DOHH2 (cell line): ENCODE results near the gene CIT.

Experiments
- H3F3A ChIP-seq: fragments of 200-600 bp; sonication (generic), shearing (Covaris generic); 2 replicates; pipeline ENCODE4 v1.6.0; 2016; ENCODE audit warnings: antibody characterized with exemption, mild to moderate bottlenecking; ENCODE audit not compliant: control insufficient read depth, insufficient read depth
- H3K27ac ChIP-seq: fragments of 200-600 bp; sonication (generic); 2 replicates; pipeline ENCODE4 v1.5.1; 2014; ENCODE audit warnings: low read depth, mild to moderate bottlenecking, low read length, moderate library complexity
- H3K27me3 ChIP-seq: fragments of 200-600 bp; sonication (generic); 2 replicates; pipeline ENCODE4 v1.6.1; 2014; ENCODE audit warnings: mild to moderate bottlenecking, low read length, mixed read lengths; ENCODE audit not compliant: control insufficient read depth
- H3K36me3 ChIP-seq: fragments of 200-600 bp; sonication (generic); 2 replicates; pipeline ENCODE4 v1.6.1; 2014; ENCODE audit warnings: mild to moderate bottlenecking, low read length, moderate library complexity, mixed read lengths; ENCODE audit not compliant: control insufficient read depth
- H3K4me1 ChIP-seq: fragments of 200-600 bp; sonication (generic); 2 replicates; pipeline ENCODE4 v1.6.1; 2014; ENCODE audit warnings: mild to moderate bottlenecking, low read length, mixed read lengths; ENCODE audit not compliant: control insufficient read depth
- H3K4me2 ChIP-seq: fragments of 200-600 bp; sonication (generic); 2 replicates; pipeline ENCODE4 v1.6.0; 2014; ENCODE audit warnings: mild to moderate bottlenecking, low read length, moderate library complexity
- H3K4me3 ChIP-seq: fragments of 200-600 bp; sonication (generic); 2 replicates; pipeline ENCODE4 v1.5.1; 2014; ENCODE audit warnings: mild to moderate bottlenecking, low read length, mixed read lengths
- H3K79me2 ChIP-seq: fragments of 200-600 bp; sonication (generic); 2 replicates; pipeline ENCODE4 v1.6.1; 2014; ENCODE audit warnings: mild to moderate bottlenecking, low read length, mixed read lengths; ENCODE audit not compliant: control insufficient read depth
- H3K9me2 ChIP-seq: fragments of 200-600 bp; sonication (generic); replicated peaks from 2 replicates; pipeline ENCODE4 v1.6.1; 2014; ENCODE audit warnings: mild to moderate bottlenecking, low read length, mixed read lengths; ENCODE audit not compliant: control insufficient read depth
- H3K9me3 ChIP-seq: fragments of 200-600 bp; sonication (generic); 2 replicates; pipeline ENCODE4 v1.6.1; 2014; ENCODE audit warnings: antibody characterized with exemption, low read length, mixed read lengths; ENCODE audit not compliant: control insufficient read depth, insufficient read depth
- H4K20me1 ChIP-seq: fragments of 200-600 bp; sonication (generic); 2 replicates; pipeline ENCODE4 v1.6.0; 2014; ENCODE audit warnings: low read depth, mild to moderate bottlenecking, antibody characterized with exemption, low read length, moderate library complexity; ENCODE audit not compliant: control insufficient read depth, insufficient read depth
- CTCF ChIP-seq: fragments of 200-600 bp; sonication (generic); IDR thresholded peaks from one replicate; pipeline ENCODE4 v1.5.1; 2014; ENCODE audit warnings: antibody characterized with exemption, mild to moderate bottlenecking, low read depth, low read length; ENCODE audit not compliant: poor library complexity, severe bottlenecking
- EZH2phosphoT487 ChIP-seq: fragments of 200-600 bp; sonication (generic); IDR thresholded peaks from 2 replicates; pipeline ENCODE4 v1.6.1; 2017; ENCODE audit warnings: borderline replicate concordance, mild to moderate bottlenecking, antibody characterized with exemption, low read length, moderate library complexity, mixed read lengths

Gene CIT

GRCh38 chr12:119665164-119665929 lies 211.8 kb downstream of the CIT start:
- Histone ChIP-seq H3F3A (peaks cover 13% of the 10 kb centered on the region), H3K79me2 (peaks cover 25% of the 10 kb centered on the region), H3K36me3 (peaks cover 19% of the 10 kb centered on the region), H3K27ac (peak overlapping the region; percentile 95), H3K9me2 (no peaks in the 10 kb centered on the region), H3K9me3 (no peaks in the 10 kb centered on the region), H3K4me3 (peak overlapping the region; percentile 99; the same call in 1 of the 2 replicates), H3K4me2 (peak overlapping the region; percentile 90), H4K20me1 (0 out of 2 replicates have a peak, but pooled peaks cover 5% of the 10 kb centered on the region), H3K27me3 (no peaks in the 10 kb centered on the region), H3K4me1 (peaks cover 35% of the 10 kb centered on the region)
- TF ChIP-seq CTCF (no peak), EZH2phosphoT487 (no peak)

- Histone ChIP-seq H3K4me3 (no peak overlapping the region), H3K79me2 (peaks cover 18% of the 10 kb centered on the region), H4K20me1 (no peaks in the 10 kb centered on the region), H3K4me1 (peaks cover 32% of the 10 kb centered on the region), H3K36me3 (peaks cover 12% of the 10 kb centered on the region), H3F3A (peaks cover 16% of the 10 kb centered on the region), H3K27me3 (no peaks in the 10 kb centered on the region), H3K27ac (no peak overlapping the region), H3K9me3 (no peaks in the 10 kb centered on the region), H3K4me2 (no peak overlapping the region), H3K9me2 (no peaks in the 10 kb centered on the region)
- no peak for TF ChIP-seq EZH2phosphoT487
- no peak for TF ChIP-seq CTCF
These were observed 212.5 kb downstream of the CIT start for GRCh38 chr12:119664642-119665041.

- H3K4me3 ChIP-seq = no peak overlapping the region
- no peaks in the 10 kb centered on the region for H3K27me3 ChIP-seq
- no peak overlapping the region for H3K27ac ChIP-seq
- peaks cover 23% of the 10 kb centered on the region for H3K4me1 ChIP-seq
- no peaks in the 10 kb centered on the region for H4K20me1 ChIP-seq
- no peaks in the 10 kb centered on the region for H3K36me3 ChIP-seq
- no peak overlapping the region for H3K4me2 ChIP-seq
- peaks cover 10% of the 10 kb centered on the region for H3F3A ChIP-seq
- H3K79me2 ChIP-seq = no peaks in the 10 kb centered on the region
- TF ChIP-seq EZH2phosphoT487 (no peak), CTCF (no peak)
- H3K9me2 ChIP-seq = no peaks in the 10 kb centered on the region
- H3K9me3 ChIP-seq = no peaks in the 10 kb centered on the region
These were observed 215.2 kb downstream of the CIT start for GRCh38 chr12:119661882-119662281.
